ENCODE data around the gene DHRS11. TPM values are rescaled to one million over a fixed set of nuclear protein-coding genes. Genes with fewer than 3 reads are reported as not detected.

The DHRS11 gene
- total RNA-seq, 1 experiment from 2014 or later = 38.6 TPM

GRCh38 chr17:36641877-36642845 is 50.5 kb downstream of the DHRS11 start:
- H3K27me3 ChIP-seq (ENCODE audit: control insufficient read depth, insufficient read depth, low read length) = peaks cover 51% of the 10 kb centered on the region
- H3K4me3 ChIP-seq (ENCODE audit: insufficient read depth, low read depth, low read length) = peak overlapping the region; percentile 50
- DNase-seq = peak; percentile 88
- no peaks in the 10 kb centered on the region for H3K36me3 ChIP-seq (replicated peaks; ENCODE audit: control insufficient read depth, insufficient read depth, low read length)

DNA sequence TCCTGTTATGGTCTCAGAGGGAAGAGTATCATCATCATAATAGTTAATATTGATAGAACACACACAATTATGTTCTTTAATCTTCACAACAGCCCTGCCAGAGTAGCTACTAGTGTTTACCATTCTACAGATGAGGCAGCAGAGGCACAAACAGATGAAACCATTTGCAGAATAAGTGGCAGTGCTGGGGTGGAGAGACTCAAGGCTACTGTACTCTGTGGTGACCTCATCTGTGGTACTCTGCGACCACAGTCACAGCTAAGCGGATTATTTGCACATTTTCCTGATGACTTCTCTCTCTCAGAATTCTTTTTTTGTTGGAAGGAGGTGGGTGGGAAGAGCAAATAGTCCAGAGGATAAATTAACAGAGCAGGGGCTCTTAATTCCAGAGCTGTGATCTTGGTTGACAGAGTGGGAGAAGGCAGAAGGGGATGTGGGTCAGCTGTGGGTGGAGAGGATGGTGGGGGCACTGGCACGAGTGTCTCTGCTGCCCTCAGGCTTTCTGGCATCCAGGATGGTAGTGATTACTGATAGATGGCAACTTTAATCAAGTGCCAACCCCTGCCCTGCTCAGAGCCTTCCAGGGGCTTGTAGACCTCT is 51.5 kb downstream of the DHRS11 start:
- H3K36me3 ChIP-seq (replicated peaks; ENCODE audit: control insufficient read depth, insufficient read depth, low read length) = no peaks in the 10 kb centered on the region
- no peak overlapping the region for H3K4me3 ChIP-seq (ENCODE audit: insufficient read depth, low read depth, low read length)
- peaks cover 51% of the 10 kb centered on the region for H3K27me3 ChIP-seq (ENCODE audit: control insufficient read depth, insufficient read depth, low read length)
- DNase-seq = no peak

- no peak for DNase-seq
- Histone ChIP-seq H3K4me3 (ENCODE audit: insufficient read depth, low read depth, low read length) (no peak overlapping the region), H3K27me3 (ENCODE audit: control insufficient read depth, insufficient read depth, low read length) (peaks cover 39% of the 10 kb centered on the region), H3K36me3 (replicated peaks; ENCODE audit: control insufficient read depth, insufficient read depth, low read length) (no peaks in the 10 kb centered on the region)
These were observed 53.7 kb downstream of the DHRS11 start for GRCh38 chr17:36645422-36645821.

- no peak overlapping the region for H3K4me3 ChIP-seq (ENCODE audit: insufficient read depth, low read depth, low read length)
- peak; percentile 88 for DNase-seq
- H3K27me3 ChIP-seq (ENCODE audit: control insufficient read depth, insufficient read depth, low read length) = peaks cover 17% of the 10 kb centered on the region
- H3K36me3 ChIP-seq (replicated peaks; ENCODE audit: control insufficient read depth, insufficient read depth, low read length) = no peaks in the 10 kb centered on the region
These were observed 56.0 kb downstream of the DHRS11 start for GRCh38 chr17:36647636-36648035.

DNA sequence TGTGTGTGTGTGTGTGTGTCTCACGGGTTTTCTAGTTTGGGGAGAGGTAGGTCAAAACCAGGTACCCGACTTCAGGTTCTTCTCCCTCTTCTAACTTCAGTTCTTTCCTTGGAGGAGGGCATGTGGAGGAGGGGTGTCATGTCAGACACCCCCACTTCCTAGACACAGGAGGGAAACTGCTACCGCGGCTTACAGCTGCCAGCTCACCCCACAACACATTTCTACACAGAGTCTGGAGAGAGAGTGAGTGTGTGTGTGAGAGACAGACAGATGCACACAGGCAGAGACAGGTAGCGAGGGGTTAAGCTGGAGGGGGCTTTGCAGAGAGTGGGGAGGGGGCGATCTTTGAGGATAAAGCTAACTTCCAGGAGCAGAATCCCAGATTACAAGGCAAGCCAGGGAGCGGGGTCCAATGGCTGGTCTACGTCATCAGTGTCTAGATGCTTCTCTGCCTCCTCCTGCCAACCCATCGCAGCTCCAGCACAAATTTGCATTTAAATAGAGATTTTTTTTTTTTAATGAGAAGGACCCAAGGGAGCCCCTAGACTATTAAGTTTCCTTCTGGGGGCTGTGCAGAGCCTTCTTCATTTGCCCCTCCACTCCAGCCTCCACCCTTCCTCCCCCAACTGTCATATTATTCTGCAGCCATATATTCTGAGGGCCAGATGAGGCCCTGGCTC is 58.6 kb downstream of the DHRS11 start:
- Histone ChIP-seq H3K27me3 (ENCODE audit: control insufficient read depth, insufficient read depth, low read length) (no peaks in the 10 kb centered on the region), H3K36me3 (replicated peaks; ENCODE audit: control insufficient read depth, insufficient read depth, low read length) (no peaks in the 10 kb centered on the region), H3K4me3 (ENCODE audit: insufficient read depth, low read depth, low read length) (no peak overlapping the region)
- DNase-seq = no peak

Other genes with a start within 250 kb of the DHRS11 start
- gene TBC1D3H, start 203.4 kb upstream of the DHRS11 start, total RNA-seq (2014; rRNA removed; shearing (Covaris generic)) = 0.55 and 1.3 TPM in 2 replicates
- gene ZNHIT3, start 105.2 kb upstream of the DHRS11 start, total RNA-seq (2014; rRNA removed; shearing (Covaris generic)) = 81.8 and 85.4 TPM in 2 replicates
- 146 TPM in 2 replicates for gene MYO19, start 57.0 kb upstream of the DHRS11 start, total RNA-seq (2014; rRNA removed; shearing (Covaris generic))
- 9.6 and 10.7 TPM in 2 replicates for gene PIGW, start 56.9 kb upstream of the DHRS11 start, total RNA-seq (2014; rRNA removed; shearing (Covaris generic))
- 27.6 and 35.7 TPM in 2 replicates for gene GGNBP2, start 47.0 kb upstream of the DHRS11 start, total RNA-seq (2014; rRNA removed; shearing (Covaris generic))
- 19.3 and 24.8 TPM in 2 replicates for gene MRM1, start 9.7 kb downstream of the DHRS11 start, total RNA-seq (2014; rRNA removed; shearing (Covaris generic))

All from H7 (cell line).